ENCODE data around the gene CNTN5.

GRCh38 chr11:100177651-100178050 is 1156.9 kb downstream of the CNTN5 start:
- TF ChIP-seq EZH2 (IDR thresholded peaks at IDR 0.05; ENCODE audit: insufficient read depth, poor library complexity, severe bottlenecking): no peak
- no peak for TF ChIP-seq EZH2phosphoT487 (IDR thresholded peaks at IDR 0.05; ENCODE audit: insufficient read depth, low read depth)

Measured in GM23248 (cell line).